HL-60 (cell line): ENCODE data around the gene SRCAP.

Experiments used
- GABPA ChIP-seq: IDR thresholded peaks from 2 replicates; pipeline ENCODE4 v1.6.1; 2012; ENCODE audit warnings: low read depth
- POLR2AphosphoS5 ChIP-seq: IDR thresholded peaks from 2 replicates; pipeline ENCODE4 v1.6.1; 2012; ENCODE audit warnings: low read depth
- TF ChIP-seq, protein P1 (sequence below): IDR thresholded peaks from one replicate; pipeline ENCODE4 v1.5.1; 2011; ENCODE audit warnings: low read length, control low read depth, inconsistent platforms; ENCODE audit not compliant: insufficient read depth
- TF ChIP-seq, protein P2 (sequence below): IDR thresholded peaks from 2 replicates; pipeline ENCODE4 v1.6.1; 2012; ENCODE audit warnings: low read depth; ENCODE audit not compliant: insufficient replicate concordance

GRCh38 chr16:30774367-30775130 is 75.6 kb downstream of the SRCAP start:
- TF ChIP-seq, protein P1, sequence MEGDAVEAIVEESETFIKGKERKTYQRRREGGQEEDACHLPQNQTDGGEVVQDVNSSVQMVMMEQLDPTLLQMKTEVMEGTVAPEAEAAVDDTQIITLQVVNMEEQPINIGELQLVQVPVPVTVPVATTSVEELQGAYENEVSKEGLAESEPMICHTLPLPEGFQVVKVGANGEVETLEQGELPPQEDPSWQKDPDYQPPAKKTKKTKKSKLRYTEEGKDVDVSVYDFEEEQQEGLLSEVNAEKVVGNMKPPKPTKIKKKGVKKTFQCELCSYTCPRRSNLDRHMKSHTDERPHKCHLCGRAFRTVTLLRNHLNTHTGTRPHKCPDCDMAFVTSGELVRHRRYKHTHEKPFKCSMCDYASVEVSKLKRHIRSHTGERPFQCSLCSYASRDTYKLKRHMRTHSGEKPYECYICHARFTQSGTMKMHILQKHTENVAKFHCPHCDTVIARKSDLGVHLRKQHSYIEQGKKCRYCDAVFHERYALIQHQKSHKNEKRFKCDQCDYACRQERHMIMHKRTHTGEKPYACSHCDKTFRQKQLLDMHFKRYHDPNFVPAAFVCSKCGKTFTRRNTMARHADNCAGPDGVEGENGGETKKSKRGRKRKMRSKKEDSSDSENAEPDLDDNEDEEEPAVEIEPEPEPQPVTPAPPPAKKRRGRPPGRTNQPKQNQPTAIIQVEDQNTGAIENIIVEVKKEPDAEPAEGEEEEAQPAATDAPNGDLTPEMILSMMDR, result no peak
- TF ChIP-seq POLR2AphosphoS5 (no peak), GABPA (no peak)
- TF ChIP-seq, protein P2, sequence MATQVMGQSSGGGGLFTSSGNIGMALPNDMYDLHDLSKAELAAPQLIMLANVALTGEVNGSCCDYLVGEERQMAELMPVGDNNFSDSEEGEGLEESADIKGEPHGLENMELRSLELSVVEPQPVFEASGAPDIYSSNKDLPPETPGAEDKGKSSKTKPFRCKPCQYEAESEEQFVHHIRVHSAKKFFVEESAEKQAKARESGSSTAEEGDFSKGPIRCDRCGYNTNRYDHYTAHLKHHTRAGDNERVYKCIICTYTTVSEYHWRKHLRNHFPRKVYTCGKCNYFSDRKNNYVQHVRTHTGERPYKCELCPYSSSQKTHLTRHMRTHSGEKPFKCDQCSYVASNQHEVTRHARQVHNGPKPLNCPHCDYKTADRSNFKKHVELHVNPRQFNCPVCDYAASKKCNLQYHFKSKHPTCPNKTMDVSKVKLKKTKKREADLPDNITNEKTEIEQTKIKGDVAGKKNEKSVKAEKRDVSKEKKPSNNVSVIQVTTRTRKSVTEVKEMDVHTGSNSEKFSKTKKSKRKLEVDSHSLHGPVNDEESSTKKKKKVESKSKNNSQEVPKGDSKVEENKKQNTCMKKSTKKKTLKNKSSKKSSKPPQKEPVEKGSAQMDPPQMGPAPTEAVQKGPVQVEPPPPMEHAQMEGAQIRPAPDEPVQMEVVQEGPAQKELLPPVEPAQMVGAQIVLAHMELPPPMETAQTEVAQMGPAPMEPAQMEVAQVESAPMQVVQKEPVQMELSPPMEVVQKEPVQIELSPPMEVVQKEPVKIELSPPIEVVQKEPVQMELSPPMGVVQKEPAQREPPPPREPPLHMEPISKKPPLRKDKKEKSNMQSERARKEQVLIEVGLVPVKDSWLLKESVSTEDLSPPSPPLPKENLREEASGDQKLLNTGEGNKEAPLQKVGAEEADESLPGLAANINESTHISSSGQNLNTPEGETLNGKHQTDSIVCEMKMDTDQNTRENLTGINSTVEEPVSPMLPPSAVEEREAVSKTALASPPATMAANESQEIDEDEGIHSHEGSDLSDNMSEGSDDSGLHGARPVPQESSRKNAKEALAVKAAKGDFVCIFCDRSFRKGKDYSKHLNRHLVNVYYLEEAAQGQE, result no peak
